ENCODE results near the gene DCLRE1C.
"Not testable (repeated sequence)": the region's sequence is repeated elsewhere in the genome, so short reads cannot be mapped to it uniquely, and the experiment has no call there.

DCLRE1C gene

DNA sequence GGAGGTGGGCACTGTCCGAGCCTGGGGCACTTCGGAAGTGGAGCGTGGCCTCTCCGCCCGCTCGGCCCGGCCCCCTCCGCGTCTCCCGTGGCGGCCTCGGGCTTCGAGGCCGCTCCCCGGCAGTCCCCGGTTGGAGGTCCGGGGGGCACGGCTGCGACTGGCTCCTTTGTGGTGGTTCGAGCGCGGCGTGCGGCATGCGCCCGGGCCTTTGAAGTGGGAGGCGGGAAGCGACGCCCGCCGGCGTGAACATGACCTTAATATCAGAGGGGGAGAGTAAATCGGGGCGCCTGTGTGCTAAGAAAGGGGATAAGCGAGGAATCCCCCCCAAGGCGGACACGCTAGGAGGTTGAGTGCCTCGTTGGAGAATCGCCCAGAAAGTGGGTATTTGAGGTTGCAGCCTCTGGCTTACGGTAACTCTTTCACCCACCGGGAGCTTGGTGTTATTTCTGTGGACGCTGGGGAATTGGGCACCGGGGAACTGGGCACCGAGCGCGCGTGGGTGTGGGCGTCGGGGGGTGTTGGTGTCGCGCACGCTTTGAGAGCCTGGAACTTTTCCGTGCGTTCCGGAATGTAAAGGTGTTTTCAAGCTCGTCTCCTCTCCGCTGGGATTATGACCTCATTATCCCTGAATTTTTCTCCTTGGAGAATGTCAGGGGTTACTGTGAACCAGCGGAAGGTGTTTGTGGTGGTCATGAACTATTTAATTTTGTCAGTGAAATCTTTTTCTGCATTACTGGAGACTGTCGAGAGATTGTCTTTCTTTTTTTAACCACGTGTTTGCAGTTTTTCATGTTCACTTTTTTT lies 74.6 kb downstream of the DCLRE1C start:
- DNase-seq: peak; percentile 57

DNA sequence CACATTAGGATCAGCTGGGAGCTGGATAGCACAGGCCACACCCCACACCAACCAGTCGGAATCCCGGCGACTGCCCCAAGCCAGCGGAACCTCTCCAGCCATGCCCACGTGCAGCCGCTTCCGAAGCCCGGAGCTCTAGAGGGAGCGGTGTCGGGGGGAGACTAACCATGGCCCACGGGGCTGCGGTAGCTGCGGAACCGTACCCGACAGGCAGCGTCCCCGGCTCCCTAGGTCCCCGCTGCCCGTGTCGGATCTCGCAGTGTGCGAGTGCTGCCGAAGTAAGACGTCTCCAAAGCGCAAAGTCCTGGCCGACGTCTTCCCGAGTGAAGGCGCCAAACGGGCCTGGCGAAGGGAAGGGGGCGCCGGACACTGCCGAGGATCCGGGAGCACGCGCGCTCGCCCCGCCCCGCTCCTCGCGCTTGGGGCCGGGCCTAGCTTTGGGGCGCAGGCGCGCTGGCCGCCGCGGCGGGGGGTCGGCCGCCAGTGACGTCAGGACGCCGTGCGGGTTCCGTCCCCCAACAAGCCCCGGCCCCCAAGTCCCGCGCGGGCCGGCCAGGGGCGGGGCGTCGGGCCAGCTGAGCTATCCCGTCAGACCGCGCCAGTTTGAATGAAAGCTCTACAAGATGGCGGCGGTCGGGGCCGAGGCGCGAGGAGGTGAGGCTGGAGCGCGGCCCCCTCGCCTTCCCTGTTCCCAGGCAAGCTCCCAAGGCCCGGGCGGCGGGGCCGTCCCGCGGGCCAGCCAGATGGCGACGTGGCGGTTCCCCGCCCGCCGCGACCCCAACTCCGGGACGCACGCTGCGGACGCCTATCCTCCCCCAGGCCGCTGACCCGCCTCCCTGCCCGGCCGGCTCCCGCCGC lies 75.4 kb downstream of the DCLRE1C start, which contains the start of gene SUV39H2:
Gene SUV39H2, plus strand, starts transcription at position 601 of the 858 bp plus-strand sequence. Its CDS starts 23 bp downstream, at position 624.
- DNase-seq: peak; percentile 95

GRCh38 chr10:14876764-14877163 lies 77.1 kb downstream of the DCLRE1C start:
- no peak for DNase-seq

DNA sequence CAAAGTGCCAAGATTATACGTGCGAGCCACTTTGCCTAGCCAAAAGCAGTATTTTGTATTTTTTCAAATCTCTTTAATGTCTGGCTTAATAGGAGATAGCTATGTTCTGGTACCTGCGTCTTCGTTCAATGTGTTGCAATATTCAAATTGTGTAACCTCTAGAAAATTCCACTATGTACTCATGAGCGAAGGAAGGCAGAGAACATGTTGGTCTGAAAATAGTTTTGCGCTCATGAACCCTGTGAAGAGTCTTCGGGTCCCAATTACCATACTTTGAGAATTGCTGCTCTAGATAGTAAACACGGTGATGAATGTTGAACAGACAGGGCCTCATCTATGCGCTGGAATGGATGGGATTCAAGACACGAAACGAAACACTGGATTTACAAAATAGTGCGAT lies 78.0 kb downstream of the DCLRE1C start:
- DNase-seq: no peak

DNA sequence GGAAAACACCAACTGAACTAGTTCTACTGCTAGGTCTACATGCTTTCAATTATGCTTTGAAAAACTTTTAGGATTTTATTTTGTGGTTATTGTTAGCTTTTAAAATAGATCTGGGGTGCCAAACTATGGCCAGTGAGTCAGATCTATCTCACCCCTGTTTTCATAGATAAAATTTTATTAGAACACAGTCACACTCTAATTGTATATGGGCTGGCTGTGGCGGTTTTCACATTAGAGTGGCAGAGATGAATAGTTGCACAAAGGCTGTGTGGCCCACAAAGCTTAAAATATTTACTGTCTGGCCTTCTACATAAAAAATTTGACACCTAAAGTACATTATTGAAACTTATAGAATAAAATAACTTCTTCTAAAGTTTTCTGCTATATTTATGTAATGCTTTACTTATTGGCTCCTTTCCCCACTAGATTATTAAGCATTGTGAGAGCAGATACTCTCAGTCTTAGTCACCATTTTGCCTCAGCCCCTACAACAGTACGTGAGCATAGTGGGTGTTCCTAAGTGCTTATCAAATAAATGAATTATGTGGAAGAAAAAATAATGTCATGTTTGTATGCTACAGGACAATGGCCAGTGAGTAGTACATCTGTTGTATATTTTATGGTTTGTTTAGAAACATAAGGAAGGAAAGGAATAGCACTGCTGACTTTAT lies 80.7 kb downstream of the DCLRE1C start:
- no peak for DNase-seq

DNA sequence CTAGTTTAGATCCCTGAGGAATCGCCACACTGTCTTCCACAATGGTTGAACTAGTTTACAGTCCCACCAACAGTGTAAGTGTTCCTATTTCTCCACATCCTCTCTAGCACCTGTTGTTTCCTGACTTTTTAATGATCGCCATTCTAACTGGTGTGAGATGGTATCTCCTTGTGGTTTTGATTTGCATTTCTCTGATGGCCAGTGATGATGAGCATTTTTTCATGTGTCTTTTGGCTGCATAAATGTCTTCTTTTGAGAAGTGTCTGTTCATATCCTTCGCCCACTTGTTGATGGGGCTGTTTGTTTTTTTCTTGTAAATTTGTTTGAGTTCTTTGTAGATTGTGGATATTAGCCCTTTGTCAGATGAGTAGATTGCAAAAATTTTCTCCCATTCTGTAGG lies 89.0 kb downstream of the DCLRE1C start:
- not testable (repeated sequence) for DNase-seq

GRCh38 chr10:14864466-14864865 lies 89.4 kb downstream of the DCLRE1C start:
- DNase-seq: not testable (repeated sequence)

DNA sequence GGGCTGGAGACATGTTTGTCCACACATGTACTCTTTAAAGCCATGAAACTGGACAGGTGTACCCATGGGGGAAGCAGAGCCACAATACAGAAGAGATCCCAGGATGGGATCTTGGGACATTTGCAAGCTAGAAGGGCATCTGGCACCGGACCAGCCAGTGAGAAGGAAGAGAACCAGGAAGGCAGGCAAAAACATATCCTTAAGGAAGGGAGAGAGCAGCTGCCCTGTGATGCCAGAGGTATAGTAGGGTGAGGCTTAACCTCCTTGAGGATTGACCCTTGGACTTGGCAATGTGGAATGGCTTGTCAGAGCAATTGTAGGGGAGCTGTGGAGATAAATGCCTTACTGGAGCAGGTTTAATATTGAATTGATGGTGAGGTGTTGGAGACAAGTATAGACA lies 93.1 kb downstream of the DCLRE1C start:
- DNase-seq: no peak

GRCh38 chr10:14859775-14860174 lies 94.1 kb downstream of the DCLRE1C start:
- DNase-seq: no peak

- no peak for DNase-seq
Observed at GRCh38 chr10:14859043-14859442, 94.9 kb downstream of the DCLRE1C start.

DNA sequence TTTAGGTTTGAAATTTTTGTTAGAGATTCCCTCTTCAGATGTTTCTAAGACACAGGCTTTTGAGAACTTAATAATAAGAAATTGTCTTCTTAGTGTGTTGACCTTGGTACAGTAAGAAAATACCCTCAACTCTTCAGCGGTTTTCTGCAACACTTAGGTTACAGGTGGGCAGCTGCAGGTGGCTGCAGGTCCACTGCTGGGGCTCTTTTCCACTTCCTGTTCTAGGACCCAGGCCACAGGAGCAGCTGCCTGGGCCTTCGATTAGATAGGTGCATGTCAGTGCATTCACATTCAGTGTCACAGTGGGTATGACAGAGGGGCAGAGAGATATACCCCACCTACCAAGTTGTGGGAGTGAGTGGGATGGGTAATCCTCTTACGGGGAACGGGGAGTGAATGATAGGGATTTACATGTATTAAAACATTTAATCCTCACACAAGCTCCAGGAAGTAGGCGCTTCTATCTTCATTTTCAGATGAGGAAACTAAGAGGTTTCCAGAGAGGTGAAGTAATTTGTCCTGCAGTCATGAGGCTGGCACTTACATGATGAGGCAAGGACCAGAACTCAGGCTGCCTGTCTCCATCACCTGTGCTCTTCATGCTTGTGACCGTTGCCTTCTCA lies 95.4 kb downstream of the DCLRE1C start:
- no peak for DNase-seq

GRCh38 chr10:14855453-14855852 lies 98.4 kb downstream of the DCLRE1C start:
- DNase-seq: no peak

- DNase-seq: no peak
Observed at GRCh38 chr10:14852236-14852635, 101.7 kb downstream of the DCLRE1C start.

All from stimulated activated CD8-positive, alpha-beta memory T cell treated with anti-CD3 and anti-CD28 coated beads, Interleukin-4, amount 100 ng/mL, for 48 hours (primary cell).